Uterus (tissue), 2 donors: ENCODE results near the gene HDAC4.

Experiments
- CTCF ChIP-seq, 4 experiments: fragments of 200-600 bp in 2 of 4; fragments of 450-650 bp in 2 of 4; sonication (generic) in 2 of 4; IDR thresholded peaks; one replicate each; pipeline ENCODE4 v1.5.1; 2016 to 2019; ENCODE audit warnings: antibody characterized with exemption in 4 of 4, mild to moderate bottlenecking in 2 of 4, moderate library complexity in 1 of 4
- POLR2A ChIP-seq, 2 donors: fragments of 450-650 bp; IDR thresholded peaks; one replicate each; pipeline ENCODE4 v1.6.1; 2016; ENCODE audit warnings: antibody characterized with exemption in 2 of 2, mild to moderate bottlenecking in 1 of 2, moderate library complexity in 1 of 2

- TF ChIP-seq CTCF (IDR thresholded peaks at IDR 0.05) (no peak), POLR2A (IDR thresholded peaks at IDR 0.05) (no peak)
These were observed 151.0 kb downstream of the HDAC4 start for GRCh38 chr2:239249776-239250175.
